Measurements from ENCODE around the gene KCNIP4.

KCNIP4 gene

DNA sequence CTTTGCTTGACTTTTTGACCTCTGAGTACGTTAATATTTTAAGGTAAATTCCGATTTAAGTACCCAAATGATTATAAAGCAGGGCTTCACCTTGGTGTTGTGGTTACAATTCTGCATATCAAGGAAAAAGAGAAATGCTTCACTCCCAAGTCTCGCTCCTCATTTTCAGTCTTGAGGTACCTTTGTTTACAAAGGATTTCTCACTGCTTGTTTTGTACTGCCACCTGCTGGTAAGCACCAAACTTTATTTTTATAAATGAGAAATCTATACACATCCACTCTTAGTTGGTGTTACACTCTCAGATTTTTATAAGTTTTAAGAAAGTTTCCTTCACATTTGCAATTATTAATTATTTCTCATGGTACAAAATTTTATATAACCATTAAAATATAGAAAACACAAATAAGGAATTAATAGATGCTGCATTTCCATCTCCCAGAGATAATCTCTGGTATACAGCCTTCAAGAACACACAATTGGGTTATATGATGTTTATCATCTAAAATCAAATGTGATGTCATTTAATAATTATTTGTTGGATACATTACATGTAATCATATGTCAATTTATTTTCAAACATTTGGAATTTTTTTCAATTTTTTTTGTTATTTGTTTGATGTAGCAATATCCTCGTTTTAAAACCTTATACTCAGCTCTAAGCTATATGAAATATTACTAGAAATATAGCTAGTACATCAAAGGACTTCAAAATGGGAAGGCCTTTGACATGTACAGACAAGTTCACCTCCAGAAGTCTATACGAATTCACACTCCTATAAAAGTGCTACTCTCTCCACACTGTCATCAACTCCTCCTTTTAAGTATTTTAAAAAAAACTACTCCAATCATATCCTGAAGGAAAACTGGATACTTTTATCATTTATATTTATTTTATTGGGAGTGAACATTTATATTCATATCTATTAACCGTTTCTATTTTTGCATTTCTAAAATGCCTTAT lies 179.9 kb downstream of the KCNIP4 start:
- peak in 5 of 58 donors; percentile 3 to 57 (median 9) for DNase-seq

DNA sequence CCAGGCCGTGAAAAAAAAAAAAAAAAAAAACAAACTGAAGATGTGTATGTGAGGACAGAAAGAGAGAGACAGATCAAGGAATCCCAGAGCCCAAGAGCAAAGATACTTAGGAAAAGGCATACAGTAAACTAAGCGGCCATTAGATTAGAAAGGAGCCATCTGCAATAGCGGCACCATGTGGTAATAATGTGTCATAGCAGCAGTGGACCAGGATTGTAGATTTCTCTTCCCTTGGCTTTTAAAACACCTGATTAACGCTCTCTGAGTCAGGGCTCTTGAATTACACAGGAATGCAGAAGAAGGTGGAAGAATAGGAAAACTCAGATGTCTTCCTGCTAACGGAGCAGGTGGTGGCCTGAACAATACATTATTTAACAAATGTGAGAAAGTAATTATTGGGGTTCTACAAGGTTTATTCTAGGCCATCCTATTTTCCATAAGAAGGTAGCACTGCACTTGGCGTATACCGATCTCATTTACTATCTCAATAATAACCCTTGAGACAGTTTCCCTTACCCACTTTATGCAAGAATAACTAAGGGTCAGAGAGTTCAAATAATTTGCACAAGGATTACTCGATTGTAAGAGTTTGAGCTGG lies 182.7 kb downstream of the KCNIP4 start:
- DNase-seq, result peak in 13 of 58 donors; percentile 1 to 26 (median 7)

DNA sequence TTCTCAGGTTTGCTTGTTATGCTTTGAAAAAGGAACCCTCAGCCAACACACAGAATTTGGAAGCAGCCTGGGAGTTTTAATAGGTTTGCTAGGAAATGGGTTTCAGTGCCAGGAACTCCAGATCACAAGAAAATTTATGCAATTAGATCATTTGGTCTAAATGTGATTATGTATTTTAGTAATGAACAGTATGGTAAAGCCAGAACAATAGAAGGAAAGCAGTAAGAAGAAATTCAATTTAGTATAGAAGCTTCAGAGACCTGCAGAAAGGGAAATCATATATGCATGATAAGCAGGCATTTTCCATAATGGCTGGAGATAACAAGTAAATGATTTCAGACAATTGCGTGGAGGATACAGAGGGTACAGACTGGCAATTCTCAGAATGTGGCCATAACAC lies 184.7 kb downstream of the KCNIP4 start:
- no peak for DNase-seq

DNA sequence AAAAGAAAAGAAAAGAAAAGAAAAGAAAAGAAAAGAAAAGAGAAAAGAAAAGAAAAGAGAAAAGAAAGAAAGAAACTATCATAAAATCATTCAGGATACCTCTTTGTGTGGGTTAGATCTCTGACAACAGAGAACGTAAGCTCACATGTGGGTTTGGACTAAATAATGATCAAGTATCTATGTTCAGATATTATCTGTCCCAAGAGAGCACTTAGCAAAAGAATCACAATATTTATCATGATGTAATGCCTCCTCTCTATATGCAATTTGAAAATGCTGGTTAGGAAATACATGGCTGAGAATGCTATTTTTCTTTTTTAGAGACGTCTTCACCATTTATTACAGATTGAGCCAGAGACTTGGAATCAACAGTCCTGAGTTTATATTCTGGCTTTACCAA lies 191.3 kb downstream of the KCNIP4 start:
- no peak for DNase-seq

DNA sequence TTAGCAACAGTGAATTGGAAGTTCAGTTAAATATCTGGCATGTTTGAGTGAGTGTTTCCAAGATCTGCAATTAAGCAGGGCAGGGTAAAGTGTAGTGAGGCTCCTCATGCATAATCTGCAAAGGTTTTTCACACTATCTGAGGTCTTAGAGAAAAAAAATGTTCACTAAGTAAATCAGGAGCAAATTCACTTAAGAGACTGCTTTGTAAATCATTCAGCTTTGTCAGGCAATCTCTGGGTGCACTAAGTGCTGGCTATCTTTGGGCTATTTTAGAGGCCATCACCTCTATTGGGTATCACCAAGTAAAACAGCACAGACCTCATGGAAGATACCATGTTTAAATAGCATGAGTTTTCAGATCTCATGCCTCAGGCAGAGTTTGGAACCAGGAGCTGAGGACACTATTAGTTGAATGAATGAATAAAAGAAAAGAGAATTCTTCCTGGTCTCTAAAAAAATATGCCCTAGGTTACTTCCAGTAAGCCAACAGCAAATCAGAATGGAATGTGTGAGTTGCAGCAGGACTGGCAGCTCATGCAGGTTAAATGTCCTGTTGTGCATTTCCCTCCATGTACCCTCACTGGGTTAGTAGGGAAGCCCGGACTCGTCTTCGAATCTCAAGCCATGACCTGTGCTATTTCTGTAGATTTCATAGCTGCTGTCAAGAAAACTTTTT lies 195.3 kb downstream of the KCNIP4 start:
- DNase-seq, result no peak

DNA sequence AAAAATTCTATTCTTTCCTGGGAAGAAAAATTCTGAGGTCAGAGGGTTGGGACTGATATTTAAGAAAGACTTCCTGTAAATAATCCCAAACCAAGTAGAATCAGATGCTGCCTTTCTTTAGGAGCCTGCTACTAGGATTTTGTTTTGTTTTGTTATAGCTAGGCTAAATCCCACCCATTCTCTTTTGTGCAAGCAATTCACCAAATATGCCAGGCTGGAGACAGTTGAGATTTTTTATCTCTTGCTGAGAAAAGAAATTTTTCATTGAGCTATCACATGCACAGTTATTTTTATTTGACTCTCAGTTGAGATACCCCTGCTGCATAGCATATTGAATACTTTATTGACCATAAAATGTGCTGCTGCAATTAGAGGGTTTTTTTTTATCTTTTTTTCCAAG lies 196.0 kb downstream of the KCNIP4 start:
- no peak for DNase-seq

DNA sequence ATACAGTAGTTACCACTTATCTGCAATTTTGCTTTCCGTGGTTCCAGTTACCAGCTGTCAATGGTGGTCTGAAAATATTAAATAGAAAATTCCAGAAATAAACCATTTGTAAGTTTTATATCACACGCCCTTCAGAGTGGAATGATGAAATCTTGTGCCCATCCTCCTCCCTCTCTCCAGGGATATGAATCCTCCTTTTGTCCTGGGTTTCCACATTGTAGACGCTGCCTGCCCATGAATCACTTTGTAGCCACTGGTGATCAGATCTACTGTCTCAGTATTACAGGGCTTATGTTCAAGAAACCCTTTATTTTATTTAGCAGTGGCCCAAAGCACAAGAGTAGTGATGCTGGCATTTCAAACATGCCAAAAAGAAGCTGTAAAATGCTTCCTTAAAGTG lies 198.6 kb downstream of the KCNIP4 start:
- no peak for DNase-seq

DNA sequence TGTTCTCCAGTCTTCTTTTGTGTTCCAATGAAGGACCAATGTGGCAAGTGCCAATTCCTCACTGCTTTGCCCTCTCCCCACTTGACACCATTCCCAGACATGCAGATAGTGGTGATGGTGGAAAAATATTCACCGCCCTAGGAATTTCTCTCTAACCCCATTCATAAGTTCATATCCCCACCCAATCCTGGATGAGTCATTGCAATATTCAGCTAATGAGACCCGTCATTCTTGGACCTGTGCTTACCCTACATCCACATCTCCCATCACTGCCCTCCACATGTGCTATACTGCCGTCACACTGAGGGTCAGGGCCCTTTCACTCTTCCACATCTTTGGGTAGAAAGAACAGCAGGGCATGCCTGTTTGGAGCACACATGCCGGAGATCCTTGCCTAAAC lies 199.2 kb downstream of the KCNIP4 start:
- no peak for DNase-seq

DNA sequence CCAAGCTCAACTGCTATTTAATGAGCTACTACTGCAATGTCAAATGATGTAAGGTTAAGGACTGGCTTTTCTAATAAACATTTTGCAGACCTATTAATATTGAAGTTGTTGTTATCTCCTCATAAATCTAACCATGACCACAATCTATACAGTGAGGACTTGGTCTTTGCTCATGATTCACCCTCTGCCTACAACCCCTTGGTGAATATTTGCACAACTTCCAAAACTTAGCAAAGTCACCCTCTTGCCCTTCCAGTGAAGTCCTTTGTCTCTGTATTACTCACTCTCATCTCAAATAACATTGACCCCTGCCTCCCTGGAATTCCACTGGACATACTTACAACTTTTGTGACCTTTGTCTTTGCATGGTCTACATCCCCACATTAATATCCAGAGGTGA lies 204.5 kb downstream of the KCNIP4 start:
- DNase-seq, result no peak

DNA sequence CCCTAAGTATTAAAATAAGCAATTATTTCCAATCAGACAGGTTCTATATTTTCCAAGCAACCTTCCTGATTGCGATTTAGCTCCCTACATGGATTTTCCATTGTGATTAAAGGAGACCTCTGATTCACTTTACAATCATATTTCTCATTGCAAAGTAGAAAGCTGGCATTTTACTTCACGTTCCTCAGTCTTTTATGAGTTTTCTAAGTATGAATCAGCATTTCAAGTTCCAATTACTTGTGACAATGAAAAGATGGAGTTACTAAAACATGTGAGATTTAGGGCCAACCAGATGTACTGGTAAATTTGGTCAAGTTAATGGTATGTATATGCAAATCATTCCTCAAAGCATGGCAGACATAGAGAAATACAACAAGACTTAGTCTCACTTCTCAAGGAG lies 206.2 kb downstream of the KCNIP4 start:
- DNase-seq, result no peak

DNA sequence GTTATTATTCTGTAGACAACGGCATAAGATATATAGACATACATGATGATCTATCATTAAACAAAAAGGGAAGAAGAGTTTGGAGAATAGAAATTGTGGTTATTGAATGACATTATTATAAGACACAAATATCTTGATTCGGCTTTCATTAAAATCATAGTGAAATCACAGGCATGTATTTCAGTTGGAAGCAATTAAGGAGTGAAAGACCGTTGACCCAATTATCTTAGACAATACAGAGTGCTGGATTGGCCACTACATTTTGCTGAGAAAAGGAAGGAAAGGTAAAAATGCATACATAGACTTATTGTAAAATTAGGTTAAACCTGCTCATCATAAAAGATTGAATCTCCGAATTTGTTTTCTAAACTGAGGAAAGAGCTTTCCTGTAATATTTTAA lies 209.8 kb downstream of the KCNIP4 start:
- DNase-seq, result no peak

DNA sequence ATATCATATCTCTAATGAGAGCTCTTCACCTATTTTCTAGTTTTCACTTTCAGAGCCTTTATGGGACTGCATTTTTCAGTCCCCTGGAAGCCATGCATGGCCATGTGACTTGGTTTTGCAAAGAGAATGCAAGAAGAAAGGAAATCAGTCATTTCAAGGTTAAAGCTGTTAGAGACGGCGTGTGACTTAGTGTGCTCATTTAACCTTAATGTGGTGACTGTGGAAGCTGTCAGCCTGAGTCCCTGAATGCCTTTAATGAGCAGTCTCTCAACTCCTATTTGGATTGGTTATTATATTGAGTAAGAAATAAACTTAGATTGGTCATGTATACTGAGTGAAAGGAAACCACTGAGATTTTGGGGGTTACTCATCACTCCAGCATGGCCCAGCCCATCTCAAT lies 212.7 kb downstream of the KCNIP4 start:
- no peak for DNase-seq

DNA sequence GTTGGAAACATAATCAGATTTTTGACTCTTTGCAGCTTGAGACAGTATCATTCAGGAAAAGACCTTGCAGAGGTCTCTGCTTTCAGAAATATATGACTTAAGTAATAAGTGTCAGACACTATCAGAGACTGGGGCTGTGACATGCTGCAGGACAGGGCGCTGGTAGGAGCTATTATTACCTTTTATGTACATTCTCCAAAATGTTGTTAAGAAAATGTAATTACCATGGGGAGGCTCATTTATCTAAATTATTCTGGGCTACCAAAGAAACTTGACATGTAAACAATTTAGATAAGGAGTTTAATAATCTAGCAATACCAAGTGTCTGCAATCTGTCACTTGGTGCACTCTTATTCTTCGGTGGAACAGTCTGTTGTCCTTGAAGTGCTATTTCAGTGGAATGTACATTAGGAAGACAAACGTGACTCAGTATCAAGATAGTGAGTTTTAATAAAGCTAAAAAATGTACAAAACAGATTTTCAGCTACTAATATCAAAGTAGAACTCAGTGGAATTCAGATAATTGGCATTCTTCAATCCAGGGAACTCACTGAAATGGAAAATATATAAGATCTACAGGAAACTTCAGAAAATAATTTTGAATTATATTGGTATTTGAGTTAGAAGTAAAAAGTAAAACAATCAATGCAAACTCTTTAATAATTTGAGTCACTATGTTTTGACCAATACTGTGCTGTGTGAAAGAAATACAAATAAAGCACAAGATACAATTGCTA lies 214.5 kb downstream of the KCNIP4 start:
- DNase-seq, result no peak

DNA sequence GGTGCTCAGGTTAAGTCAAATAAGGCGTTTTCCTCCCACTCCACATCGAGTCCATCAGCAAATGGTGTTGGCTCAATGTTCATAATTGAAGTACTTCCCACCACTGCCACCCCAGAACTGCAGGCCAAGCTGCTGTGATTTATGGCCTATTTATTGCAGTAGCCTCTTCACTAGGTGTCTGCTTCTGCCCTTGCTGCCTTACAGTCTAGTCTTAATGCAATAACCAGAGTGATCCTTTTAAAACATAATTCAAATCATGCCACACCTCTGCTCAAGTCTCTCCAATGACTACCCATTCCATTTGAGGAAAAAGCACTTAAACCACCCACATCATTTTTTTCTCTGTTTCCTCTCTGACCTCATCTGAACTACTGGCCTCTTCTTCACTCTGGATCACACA lies 220.3 kb downstream of the KCNIP4 start:
- DNase-seq, result no peak

DNA sequence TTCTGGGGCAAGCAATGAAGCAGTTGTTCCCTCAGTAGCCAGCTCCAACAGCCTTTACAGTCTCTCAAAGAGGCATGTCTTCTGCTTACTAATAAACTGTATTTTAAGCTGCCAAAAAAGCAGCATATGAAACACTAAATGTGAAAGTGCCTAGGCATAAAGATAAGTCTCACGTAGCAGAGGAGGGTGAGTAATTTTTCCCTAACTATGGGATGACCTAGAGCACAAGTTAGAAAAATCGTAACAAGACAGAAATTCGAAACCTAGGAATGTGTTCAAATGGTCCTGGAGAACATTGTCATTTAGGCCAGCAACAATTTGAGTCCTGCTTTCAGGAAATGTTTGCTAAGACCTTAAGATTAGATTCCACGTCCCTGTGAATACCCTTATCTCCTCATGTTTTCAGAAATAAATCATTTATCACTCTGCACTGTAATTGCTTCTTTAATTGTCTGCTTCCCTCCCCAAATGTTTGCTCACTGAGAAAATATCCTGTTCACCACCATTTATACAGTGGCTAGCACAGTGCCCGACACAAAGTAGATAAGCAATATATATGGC lies 222.2 kb downstream of the KCNIP4 start:
- no peak for DNase-seq

DNA sequence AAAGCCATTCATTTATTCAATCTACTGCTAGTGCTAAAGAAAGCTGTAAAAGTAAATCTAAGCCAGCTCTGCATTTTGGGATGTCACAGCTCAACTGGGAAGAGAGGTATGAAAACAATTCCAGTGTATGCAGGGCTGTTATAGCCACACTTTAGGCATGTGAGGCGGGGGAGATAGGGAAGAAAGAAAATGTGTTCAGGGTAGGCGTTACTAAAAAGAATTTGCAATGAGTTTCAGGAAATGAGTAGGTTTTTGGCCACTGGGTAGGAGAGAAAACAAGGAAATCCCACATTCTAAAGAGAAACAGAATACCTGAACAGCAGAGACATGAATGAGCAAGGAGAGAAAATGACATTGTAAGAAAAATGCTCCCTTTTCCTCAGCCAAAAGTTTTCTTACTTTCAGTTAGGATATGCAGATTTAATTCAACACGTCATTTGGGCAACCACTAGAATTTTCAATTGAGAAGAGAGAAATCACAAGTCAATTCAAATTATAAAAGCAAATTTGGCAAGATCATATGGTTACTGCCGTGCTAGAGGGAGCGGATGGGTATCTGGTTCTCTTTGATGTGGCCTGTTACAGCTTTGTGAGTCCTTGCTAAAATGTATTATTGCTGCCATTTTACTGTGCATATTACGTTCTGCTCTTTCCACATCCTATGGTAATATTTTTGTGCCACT lies 226.3 kb downstream of the KCNIP4 start:
- DNase-seq, result no peak

DNA sequence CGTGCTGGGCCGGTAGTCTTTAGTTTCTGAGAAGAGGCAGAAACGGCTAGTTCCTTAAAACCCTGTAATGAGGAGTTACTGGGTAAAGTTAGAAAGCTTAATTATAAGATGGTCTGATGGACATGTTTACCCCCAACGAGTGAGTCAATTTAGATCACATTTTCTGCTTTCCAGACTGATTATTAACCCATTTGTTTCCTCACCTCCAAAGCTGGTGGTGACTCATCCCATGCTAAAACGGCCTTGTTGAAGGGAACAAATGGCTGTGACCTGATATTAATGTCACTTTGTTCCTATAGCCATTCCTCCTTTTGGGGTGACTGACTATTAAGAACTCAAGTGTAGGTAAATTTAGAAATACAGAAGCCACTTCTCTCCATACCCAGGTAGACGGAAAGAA lies 232.0 kb downstream of the KCNIP4 start:
- DNase-seq, result no peak

DNA sequence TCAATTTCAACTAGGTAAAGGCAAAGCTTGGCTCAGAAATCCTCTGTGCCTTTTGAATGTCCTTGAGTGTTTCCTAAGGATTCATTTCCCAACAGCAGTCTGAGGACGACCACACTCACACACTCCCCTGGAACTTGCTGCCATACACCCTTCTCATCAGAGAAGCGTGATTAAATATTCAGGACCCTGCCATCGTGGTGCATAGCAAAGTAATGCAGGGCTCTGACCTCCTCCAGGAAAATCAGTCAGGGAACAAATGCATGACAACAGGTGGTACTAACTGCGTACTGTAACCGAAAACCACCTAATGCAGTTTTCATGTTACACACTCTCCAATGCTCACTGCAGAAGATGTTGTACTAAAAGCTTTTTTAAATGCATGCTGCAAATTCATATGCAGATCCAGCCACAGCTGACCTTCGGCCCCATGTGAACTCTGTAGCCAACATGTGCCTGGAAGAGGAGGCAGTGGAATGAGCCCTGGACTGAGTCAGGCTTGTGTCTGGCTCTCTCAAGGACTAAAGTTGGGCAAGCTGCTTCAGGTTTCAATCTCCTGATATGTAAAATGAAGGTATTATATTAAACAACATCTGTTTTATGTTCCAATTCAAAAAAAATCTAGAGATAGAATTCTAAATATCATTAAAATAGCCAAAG lies 238.3 kb downstream of the KCNIP4 start:
- DNase-seq, result no peak

DNA sequence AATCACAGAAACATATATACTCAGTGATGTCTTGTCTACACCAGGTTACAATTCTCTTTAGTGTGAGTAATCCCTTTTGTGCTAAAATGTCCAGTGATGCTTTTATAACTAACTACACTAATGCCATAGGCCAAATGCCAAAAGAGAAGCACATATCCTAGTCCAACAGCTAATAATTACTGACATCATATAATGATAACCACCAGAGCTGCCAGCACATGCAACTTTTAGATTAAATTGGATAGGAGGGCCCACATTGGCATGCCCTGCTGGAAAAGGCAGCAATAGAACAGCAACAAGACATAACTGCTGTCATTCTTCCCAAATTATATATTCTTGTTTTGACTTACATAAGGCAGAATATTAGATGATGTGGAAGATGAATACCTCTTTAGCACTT lies 238.8 kb downstream of the KCNIP4 start:
- DNase-seq, result no peak

DNA sequence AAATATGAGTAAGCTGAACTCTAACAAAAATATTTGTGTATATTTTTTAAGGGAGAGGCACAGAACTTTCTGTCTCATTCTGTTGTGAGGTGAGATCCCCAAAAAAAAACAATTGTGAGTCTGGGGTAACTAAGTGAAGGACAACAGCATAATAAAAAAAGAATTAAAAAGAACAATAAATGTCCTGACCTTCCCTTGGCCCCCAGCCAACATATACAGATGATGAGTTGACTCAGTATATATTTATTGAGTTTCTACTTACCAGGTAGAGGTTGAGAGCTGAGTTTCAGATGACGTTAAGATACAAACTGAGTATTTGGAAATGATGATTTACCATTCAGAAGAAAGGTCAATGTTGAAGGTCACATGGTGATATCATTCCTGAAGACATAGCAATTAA lies 239.5 kb downstream of the KCNIP4 start:
- no peak for DNase-seq
